Suprapubic skin (tissue), 4 donors: Measurements from ENCODE around the gene MOCS3. TPM values are rescaled to one million over a fixed set of nuclear protein-coding genes. Genes with fewer than 3 reads are reported as not detected.

Source experiments
- DNase-seq, 2 donors: peaks; one replicate each; pipeline ENCODE4 v3.0.0-alpha.2; 2019; ENCODE audit warnings: low spot score in 2 of 2
- H3K27ac ChIP-seq: fragments of 200-600 bp; sonication (generic); one replicate; pipeline ENCODE4 v1.5.1; 2019
- H3K27me3 ChIP-seq: fragments of 200-600 bp; sonication (generic); one replicate; pipeline ENCODE4 v1.5.1; 2019
- H3K36me3 ChIP-seq: fragments of 200-600 bp; sonication (generic); one replicate; pipeline ENCODE4 v1.5.1; 2019
- H3K4me1 ChIP-seq: fragments of 200-600 bp; sonication (generic); one replicate; pipeline ENCODE4 v1.5.1; 2019
- H3K4me3 ChIP-seq: fragments of 200-600 bp; sonication (generic); one replicate; pipeline ENCODE4 v1.5.1; 2019; ENCODE audit warnings: mild to moderate bottlenecking
- H3K9me3 ChIP-seq: fragments of 200-600 bp; sonication (generic); one replicate; pipeline ENCODE4 v1.5.1; 2019
- CTCF ChIP-seq, 2 donors: fragments of 200-600 bp in 1 of 2; fragments of 450-650 bp in 1 of 2; sonication (generic) in 1 of 2; IDR thresholded peaks; one replicate each; pipeline ENCODE4 v1.5.1; 2016 to 2019; ENCODE audit warnings: antibody characterized with exemption in 2 of 2, mild to moderate bottlenecking in 1 of 2, moderate library complexity in 1 of 2
- EP300 ChIP-seq: sonication (generic); formaldehyde crosslinking; IDR thresholded peaks from one replicate; pipeline ENCODE4 v1.6.1; 2017; ENCODE audit warnings: antibody characterized with exemption
- POLR2A ChIP-seq, 2 donors: fragments of 450-650 bp; IDR thresholded peaks; one replicate each; pipeline ENCODE4 v1.6.1; 2017; ENCODE audit warnings: antibody characterized with exemption in 2 of 2, mild to moderate bottlenecking in 2 of 2, moderate library complexity in 2 of 2
- POLR2AphosphoS5 ChIP-seq, 3 donors: sonication (generic); formaldehyde crosslinking; IDR thresholded peaks; one replicate each; pipeline ENCODE4 v1.6.1; 2017; ENCODE audit warnings: antibody characterized with exemption in 3 of 3
- WGBS: methylation state at CpG from one replicate; pipeline ENCODE4 v1.1.5; 2018; 5-methylcytosine and 5-hydroxymethylcytosine counted together
- total RNA-seq, 4 donors: library from RNA; depleted of rRNA; stranded (reverse); fragments of >200 nt; gene quantifications; one replicate each; pipeline ENCODE4 v1.1.0, GENCODE V29; 2016

MOCS3 gene
- total RNA-seq, 4 donors from 2014 or later: 4.5 to 7.4 (median 6.5) TPM

- Histone ChIP-seq H3K27me3 (peaks cover 9% of the 10 kb centered on the region), H3K4me1 (no peaks in the 10 kb centered on the region), H3K9me3 (no peaks in the 10 kb centered on the region), H3K36me3 (no peaks in the 10 kb centered on the region), H3K4me3 (no peak overlapping the region), H3K27ac (no peak overlapping the region)
- TF ChIP-seq EP300: no peak
- no peak for TF ChIP-seq CTCF (IDR thresholded peaks at IDR 0.05)
- TF ChIP-seq POLR2AphosphoS5 (IDR thresholded peaks at IDR 0.05): no peak
- TF ChIP-seq POLR2A (IDR thresholded peaks at IDR 0.05): no peak
- no peak for DNase-seq
- WGBS: 88% methylated on average over 9 of the region's 9 CpGs
Observed at GRCh38 chr20:51004781-51005180, 46.2 kb downstream of the MOCS3 start.

GRCh38 chr20:51005214-51005613 lies 46.6 kb downstream of the MOCS3 start:
- H3K36me3 ChIP-seq: no peaks in the 10 kb centered on the region
- TF ChIP-seq POLR2AphosphoS5 (IDR thresholded peaks at IDR 0.05) (no peak), EP300 (no peak), CTCF (IDR thresholded peaks at IDR 0.05) (no peak)
- peaks cover 13% of the 10 kb centered on the region for H3K27me3 ChIP-seq
- WGBS: 95% methylated on average over 7 of the region's 7 CpGs
- DNase-seq: no peak
- H3K27ac ChIP-seq: no peak overlapping the region
- H3K4me1 ChIP-seq: no peaks in the 10 kb centered on the region
- H3K4me3 ChIP-seq: no peak overlapping the region
- no peaks in the 10 kb centered on the region for H3K9me3 ChIP-seq

- peaks cover 17% of the 10 kb centered on the region for H3K27me3 ChIP-seq
- TF ChIP-seq POLR2AphosphoS5 (IDR thresholded peaks at IDR 0.05) (no peak), POLR2A (IDR thresholded peaks at IDR 0.05) (no peak), CTCF (IDR thresholded peaks at IDR 0.05) (no peak)
- no peak overlapping the region for H3K4me3 ChIP-seq
- H3K36me3 ChIP-seq: no peaks in the 10 kb centered on the region
- no peaks in the 10 kb centered on the region for H3K9me3 ChIP-seq
- no peaks in the 10 kb centered on the region for H3K4me1 ChIP-seq
- H3K27ac ChIP-seq: no peak overlapping the region
- 82% methylated on average over 5 of the region's 5 CpGs for WGBS
- DNase-seq: no peak
Observed at GRCh38 chr20:51008718-51009117, 50.1 kb downstream of the MOCS3 start.

GRCh38 chr20:51009303-51010042 lies 50.9 kb downstream of the MOCS3 start:
- no peak overlapping the region for H3K4me3 ChIP-seq
- no peaks in the 10 kb centered on the region for H3K4me1 ChIP-seq
- WGBS: 85% methylated on average over 58 of the region's 58 CpGs
- H3K27me3 ChIP-seq: peaks cover 21% of the 10 kb centered on the region
- no peak for TF ChIP-seq POLR2AphosphoS5 (IDR thresholded peaks at IDR 0.05)
- TF ChIP-seq POLR2A (IDR thresholded peaks at IDR 0.05): no peak
- no peak for TF ChIP-seq CTCF (IDR thresholded peaks at IDR 0.05)
- TF ChIP-seq EP300: no peak
- H3K9me3 ChIP-seq: no peaks in the 10 kb centered on the region
- no peaks in the 10 kb centered on the region for H3K36me3 ChIP-seq
- DNase-seq: no peak
- no peak overlapping the region for H3K27ac ChIP-seq

- Histone ChIP-seq H3K4me3 (no peak overlapping the region), H3K36me3 (no peaks in the 10 kb centered on the region), H3K27me3 (peaks cover 26% of the 10 kb centered on the region), H3K9me3 (no peaks in the 10 kb centered on the region), H3K27ac (no peak overlapping the region), H3K4me1 (no peaks in the 10 kb centered on the region)
- 90% methylated on average over 27 of the region's 33 CpGs for WGBS
- TF ChIP-seq CTCF (IDR thresholded peaks at IDR 0.05) (no peak), POLR2A (IDR thresholded peaks at IDR 0.05) (no peak), POLR2AphosphoS5 (IDR thresholded peaks at IDR 0.05) (no peak), EP300 (no peak)
- no peak for DNase-seq
Observed at GRCh38 chr20:51010043-51010365, 51.4 kb downstream of the MOCS3 start.
